Prostate gland (tissue), 2 donors: ENCODE data around the gene PHF12. TPM values are rescaled to one million over a fixed set of nuclear protein-coding genes. Genes with fewer than 3 reads are reported as not detected.

Source experiments
- DNase-seq: peaks from one replicate; pipeline ENCODE4 v3.0.0-alpha.2; 2019; ENCODE audit warnings: low spot score
- H3K27ac ChIP-seq, 2 donors: fragments of 200-600 bp; sonication (generic); 2 replicates each; pipeline ENCODE4 v1.5.1; 2017 to 2019
- H3K27me3 ChIP-seq: fragments of 200-600 bp; sonication (generic); replicated peaks from 2 replicates; pipeline ENCODE4 v1.5.1; 2019; ENCODE audit not compliant: insufficient read depth
- H3K36me3 ChIP-seq, 2 donors: fragments of 200-600 bp; sonication (generic); 1 replicate in 1 of 2; 2 replicates in 1 of 2; pipeline versions ENCODE4 v1.5.1 to v1.8.1; 2017 to 2019
- H3K4me1 ChIP-seq: fragments of 200-600 bp; sonication (generic); replicated peaks from 2 replicates; pipeline ENCODE4 v1.5.1; 2019
- H3K4me3 ChIP-seq, 2 donors: fragments of 200-600 bp; sonication (generic); 2 replicates each; pipeline ENCODE4 v1.5.1; 2017 to 2019
- H3K9me3 ChIP-seq: fragments of 200-600 bp; sonication (generic); 2 replicates; pipeline ENCODE4 v1.5.1; 2017
- CTCF ChIP-seq, 4 experiments: fragments of 200-600 bp in 2 of 4; fragments of 450-650 bp in 2 of 4; sonication (generic) in 2 of 4; IDR thresholded peaks; 1 replicate in 3 of 4; 2 replicates in 1 of 4; pipeline ENCODE4 v1.5.1; 2016 to 2019; ENCODE audit warnings: antibody characterized with exemption in 4 of 4, mild to moderate bottlenecking in 2 of 4, moderate library complexity in 2 of 4
- POLR2A ChIP-seq: fragments of 450-650 bp; IDR thresholded peaks from one replicate; pipeline ENCODE4 v1.6.1; 2016; ENCODE audit warnings: antibody characterized with exemption, mild to moderate bottlenecking
- POLR2AphosphoS5 ChIP-seq: sonication (generic); formaldehyde crosslinking; IDR thresholded peaks from one replicate; pipeline ENCODE4 v1.6.1; 2017; ENCODE audit warnings: antibody characterized with exemption
- WGBS: methylation state at CpG from one replicate; pipeline ENCODE4 v1.1.5; 2018; 5-methylcytosine and 5-hydroxymethylcytosine counted together
- intact Hi-C: fragments of 100-400 bp; cut with DNase I; formaldehyde crosslinking; loops from one replicate; pipeline ENCODE4 v1.14.2; 2022
- total RNA-seq, 2 donors: library from RNA; depleted of rRNA; stranded (reverse); fragments of >200 nt; gene quantifications; one replicate each; pipeline ENCODE4 v1.1.0, GENCODE V29; 2016

The PHF12 gene
- total RNA-seq, 2 donors from 2014 or later, result 74.9 to 112 TPM

- H3K4me1 ChIP-seq, result no peaks in the 10 kb centered on the region
- H3K27ac ChIP-seq, result peak overlapping the region; percentile 12 to 13
- 90% methylated on average over 2 of the region's 2 CpGs for WGBS
- intact Hi-C loops, result no loop called here
- H3K36me3 ChIP-seq, result no peaks in the 10 kb centered on the region
- H3K27me3 ChIP-seq, result no peaks in the 10 kb centered on the region
- no peaks in the 10 kb centered on the region for H3K9me3 ChIP-seq
- TF ChIP-seq CTCF (IDR thresholded peaks at IDR 0.05), result no peak
- TF ChIP-seq POLR2AphosphoS5, result no peak
- TF ChIP-seq POLR2A, result no peak
- DNase-seq, result no peak
- H3K4me3 ChIP-seq, result no peak overlapping the region
Observed at GRCh38 chr17:28926366-28926765, 25.0 kb downstream of the PHF12 start.

GRCh38 chr17:28925912-28926365 lies 25.4 kb downstream of the PHF12 start:
- no peaks in the 10 kb centered on the region for H3K27me3 ChIP-seq
- H3K4me1 ChIP-seq, result no peaks in the 10 kb centered on the region
- no peak for DNase-seq
- peak overlapping the region; percentile 13 to 29 for H3K27ac ChIP-seq
- H3K9me3 ChIP-seq, result no peaks in the 10 kb centered on the region
- 14% methylated on average over 2 of the region's 2 CpGs for WGBS
- intact Hi-C loops, result no loop called here
- TF ChIP-seq CTCF (IDR thresholded peaks at IDR 0.05) (no peak), POLR2AphosphoS5 (peak; percentile 70)
- H3K4me3 ChIP-seq, result no peak overlapping the region
- H3K36me3 ChIP-seq, result peaks cover 0 to 3% of the 10 kb centered on the region in 2 donors

GRCh38 chr17:28920201-28920600 lies 31.1 kb downstream of the PHF12 start:
- H3K4me3 ChIP-seq, result no peak overlapping the region
- no peaks in the 10 kb centered on the region for H3K27me3 ChIP-seq
- H3K36me3 ChIP-seq, result peaks cover 0 to 14% of the 10 kb centered on the region in 2 donors
- H3K9me3 ChIP-seq, result no peaks in the 10 kb centered on the region
- no peak for TF ChIP-seq POLR2AphosphoS5
- H3K4me1 ChIP-seq, result no peaks in the 10 kb centered on the region
- DNase-seq, result no peak
- H3K27ac ChIP-seq, result no peak overlapping the region
- intact Hi-C loops, result no loop called here

- H3K9me3 ChIP-seq, result no peaks in the 10 kb centered on the region
- no peak overlapping the region for H3K4me3 ChIP-seq
- no peaks in the 10 kb centered on the region for H3K4me1 ChIP-seq
- H3K27me3 ChIP-seq, result no peaks in the 10 kb centered on the region
- H3K27ac ChIP-seq, result no peak overlapping the region
- 73% methylated on average over 2 of the region's 2 CpGs for WGBS
- H3K36me3 ChIP-seq, result peaks cover 6 to 25% of the 10 kb centered on the region in 2 donors
- DNase-seq, result no peak
- intact Hi-C loops, result loop anchor here (5.0 to 10.0 kb wide), 2 partner anchors 156 to 193 kb away; partner anchors contain the start of genes NEK8 and TLCD1
- TF ChIP-seq POLR2A (no peak), POLR2AphosphoS5 (no peak), CTCF (IDR thresholded peaks at IDR 0.05) (no peak)
Observed at GRCh38 chr17:28918295-28918694, 33.0 kb downstream of the PHF12 start.

GRCh38 chr17:28917465-28917864 lies 33.9 kb downstream of the PHF12 start:
- H3K27ac ChIP-seq, result no peak overlapping the region

More at GRCh38 chr17:28917465-28917864, 33.9 kb downstream of the PHF12 start:
- H3K4me3 ChIP-seq, result no peak overlapping the region
- no peaks in the 10 kb centered on the region for H3K9me3 ChIP-seq
- no peaks in the 10 kb centered on the region for H3K4me1 ChIP-seq
- H3K27me3 ChIP-seq, result no peaks in the 10 kb centered on the region
- TF ChIP-seq CTCF (IDR thresholded peaks at IDR 0.05) (no peak), POLR2A (no peak), POLR2AphosphoS5 (no peak)
- DNase-seq, result no peak
- peaks cover 6 to 34% of the 10 kb centered on the region in 2 donors for H3K36me3 ChIP-seq
- intact Hi-C loops, result loop anchor here (5.0 to 10.0 kb wide), 2 partner anchors 155 to 193 kb away; partner anchors contain the start of genes NEK8 and TLCD1
- WGBS, result 60% methylated on average over 5 of the region's 5 CpGs
